Measurements from ENCODE around the gene RTN4IP1.
"Not testable (repeated sequence)": the region's sequence is repeated elsewhere in the genome, so short reads cannot be mapped to it uniquely, and the experiment has no call there.

Gene RTN4IP1

DNA sequence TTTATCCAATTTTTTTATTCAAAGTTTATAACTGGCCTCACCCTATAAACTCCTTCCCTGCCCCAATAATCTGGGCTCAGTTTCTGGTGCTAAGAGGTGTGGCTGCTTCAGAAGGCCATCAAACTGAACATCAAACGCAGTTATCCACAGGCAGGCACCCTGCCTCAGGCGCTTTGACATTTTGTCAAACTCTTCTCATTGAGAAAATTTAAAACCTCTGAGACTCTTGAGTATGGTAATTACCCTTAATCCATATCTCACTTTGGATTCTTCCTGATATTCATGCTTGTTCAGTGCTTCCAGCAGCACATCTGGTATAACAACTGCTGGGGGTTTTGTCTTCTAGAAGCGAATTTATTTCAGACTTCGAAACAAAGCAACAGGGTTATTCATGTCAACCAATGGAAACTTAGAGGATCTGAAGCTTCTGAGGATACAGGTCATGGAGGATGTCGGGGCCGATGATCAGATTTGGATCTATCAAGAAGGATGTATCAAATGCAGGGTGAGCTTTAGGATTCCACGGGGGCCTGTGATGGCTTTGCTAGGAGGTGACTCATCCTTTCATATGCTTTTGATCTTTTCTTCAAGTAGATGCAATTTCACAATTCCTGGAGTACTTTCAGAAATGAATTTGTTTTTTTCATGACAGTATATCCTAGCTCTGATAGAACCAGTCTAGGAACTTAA lies 68.2 kb downstream of the RTN4IP1 start:
- Histone ChIP-seq H3K36me3 (ENCODE audit: control insufficient read depth, insufficient read depth, low read length) (no peaks in the 10 kb centered on the region), H3K27ac (ENCODE audit: low read depth, low read length, severe bottlenecking) (no peak overlapping the region), H3K4me1 (ENCODE audit: control insufficient read depth, insufficient read depth, low read length, poor library complexity, severe bottlenecking) (peaks cover 5% of the 10 kb centered on the region), H3K4me3 (ENCODE audit: extremely low read depth, insufficient read depth, low read length, poor library complexity, severe bottlenecking) (no peak overlapping the region), H3K9me3 (ENCODE audit: control insufficient read depth, low read length) (no peaks in the 10 kb centered on the region)
- WGBS, 2 experiments (ENCODE audit: insufficient coverage in 2 of 2) = 95 to 98% methylated on average over 6 of the region's 7 CpGs

DNA sequence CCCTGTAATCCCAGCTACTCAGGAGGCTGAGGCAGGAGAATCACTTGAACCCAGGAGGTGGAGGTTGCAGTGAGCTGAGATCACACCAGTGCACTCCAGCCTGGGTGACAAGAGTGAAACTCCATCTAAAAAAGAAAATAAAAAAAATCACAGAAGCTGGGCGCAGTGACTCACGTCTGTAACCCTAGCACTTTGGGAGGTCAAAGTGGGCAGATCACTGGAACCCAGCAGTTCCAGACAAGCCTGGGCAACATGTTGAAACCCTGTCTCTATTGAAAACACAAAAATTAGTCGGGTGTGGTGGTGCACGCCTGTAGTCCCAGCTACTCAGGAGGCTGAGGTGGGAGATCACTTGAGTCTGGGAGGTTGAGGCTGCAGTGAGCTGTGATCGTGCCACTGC lies 69.6 kb downstream of the RTN4IP1 start:
- not testable (repeated sequence) for H3K9me3 ChIP-seq (ENCODE audit: control insufficient read depth, low read length); H3K27ac ChIP-seq (ENCODE audit: low read depth, low read length, severe bottlenecking); H3K4me3 ChIP-seq (ENCODE audit: extremely low read depth, insufficient read depth, low read length, poor library complexity, severe bottlenecking); H3K4me1 ChIP-seq (ENCODE audit: control insufficient read depth, insufficient read depth, low read length, poor library complexity, severe bottlenecking); H3K36me3 ChIP-seq (ENCODE audit: control insufficient read depth, insufficient read depth, low read length)
- WGBS, 2 experiments (ENCODE audit: insufficient coverage in 2 of 2) = 93 to 97% methylated on average over 4 to 5 of the region's 5 CpGs

- H3K36me3 ChIP-seq (ENCODE audit: control insufficient read depth, insufficient read depth, low read length) = no peaks in the 10 kb centered on the region
- H3K9me3 ChIP-seq (ENCODE audit: control insufficient read depth, low read length) = no peaks in the 10 kb centered on the region
- H3K4me1 ChIP-seq (ENCODE audit: control insufficient read depth, insufficient read depth, low read length, poor library complexity, severe bottlenecking) = peaks cover 5% of the 10 kb centered on the region
- no peak overlapping the region for H3K27ac ChIP-seq (ENCODE audit: low read depth, low read length, severe bottlenecking)
- WGBS, 2 experiments (ENCODE audit: insufficient coverage in 2 of 2) = 88 to 94% methylated on average over 2 to 3 of the region's 4 CpGs
- no peak overlapping the region for H3K4me3 ChIP-seq (ENCODE audit: extremely low read depth, insufficient read depth, low read length, poor library complexity, severe bottlenecking)
These were observed 70.9 kb downstream of the RTN4IP1 start for GRCh38 chr6:106558364-106558763.

DNA sequence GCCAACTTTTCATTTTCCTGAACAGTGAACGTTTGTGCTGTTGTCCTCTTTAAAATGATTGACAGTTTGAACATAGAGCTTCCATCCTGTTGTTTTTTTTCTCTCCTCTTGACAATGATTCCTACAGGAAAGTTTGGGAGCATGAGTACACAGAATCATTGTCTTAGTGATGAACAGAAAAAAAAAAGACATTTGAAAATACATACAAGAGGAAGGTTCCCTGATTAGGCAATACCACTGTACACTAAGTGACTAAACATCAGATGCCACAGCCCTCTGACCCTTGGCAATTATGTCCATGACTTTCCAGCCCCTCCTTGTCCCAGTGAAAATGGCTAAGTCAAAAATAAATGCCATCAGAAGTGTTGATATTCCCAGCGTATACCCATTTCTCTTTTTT lies 71.5 kb downstream of the RTN4IP1 start:
- WGBS, 2 experiments (ENCODE audit: insufficient coverage in 2 of 2) = 80 to 88% methylated on average over 1 to 2 of the region's 2 CpGs
- Histone ChIP-seq H3K9me3 (ENCODE audit: control insufficient read depth, low read length) (no peaks in the 10 kb centered on the region), H3K27ac (ENCODE audit: low read depth, low read length, severe bottlenecking) (no peak overlapping the region), H3K4me3 (ENCODE audit: extremely low read depth, insufficient read depth, low read length, poor library complexity, severe bottlenecking) (no peak overlapping the region), H3K4me1 (ENCODE audit: control insufficient read depth, insufficient read depth, low read length, poor library complexity, severe bottlenecking) (peaks cover 5% of the 10 kb centered on the region), H3K36me3 (ENCODE audit: control insufficient read depth, insufficient read depth, low read length) (no peaks in the 10 kb centered on the region)

DNA sequence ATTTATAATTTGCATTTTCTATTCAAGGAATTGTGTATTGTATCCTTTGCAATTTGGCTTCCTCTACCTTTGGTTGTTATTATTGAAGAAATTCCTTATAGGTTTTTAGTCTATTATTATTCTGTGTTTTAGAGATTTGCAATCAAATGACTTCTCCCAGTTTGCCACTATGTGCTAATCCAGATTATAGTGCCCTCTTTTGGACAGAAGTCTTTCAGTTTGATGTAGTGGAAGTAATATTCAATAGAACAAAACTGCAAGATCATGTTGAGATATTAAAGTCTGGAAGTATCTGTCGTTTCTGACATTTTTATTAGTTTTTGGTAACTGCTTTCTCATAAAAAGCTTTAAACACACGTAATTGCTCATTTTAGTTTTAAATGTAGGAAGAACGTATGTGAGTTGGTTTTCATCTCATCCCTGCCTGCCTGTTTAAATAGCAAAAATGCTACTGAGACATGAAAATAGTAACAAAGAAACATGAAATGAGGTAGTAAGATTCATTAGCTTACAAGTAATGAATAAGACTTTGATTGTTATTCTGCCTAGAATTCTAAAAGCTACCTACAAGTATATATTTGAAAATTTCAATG lies 72.8 kb downstream of the RTN4IP1 start:
- Histone ChIP-seq H3K9me3 (ENCODE audit: control insufficient read depth, low read length) (no peaks in the 10 kb centered on the region), H3K36me3 (ENCODE audit: control insufficient read depth, insufficient read depth, low read length) (no peaks in the 10 kb centered on the region), H3K4me1 (ENCODE audit: control insufficient read depth, insufficient read depth, low read length, poor library complexity, severe bottlenecking) (no peaks in the 10 kb centered on the region), H3K4me3 (ENCODE audit: extremely low read depth, insufficient read depth, low read length, poor library complexity, severe bottlenecking) (no peak overlapping the region), H3K27ac (ENCODE audit: low read depth, low read length, severe bottlenecking) (no peak overlapping the region)
- WGBS, 2 experiments (ENCODE audit: insufficient coverage in 2 of 2) = 80% methylated on average over 1 of the region's 3 CpGs; no CpG with 5 or more reads in 1 of the 2 experiments

DNA sequence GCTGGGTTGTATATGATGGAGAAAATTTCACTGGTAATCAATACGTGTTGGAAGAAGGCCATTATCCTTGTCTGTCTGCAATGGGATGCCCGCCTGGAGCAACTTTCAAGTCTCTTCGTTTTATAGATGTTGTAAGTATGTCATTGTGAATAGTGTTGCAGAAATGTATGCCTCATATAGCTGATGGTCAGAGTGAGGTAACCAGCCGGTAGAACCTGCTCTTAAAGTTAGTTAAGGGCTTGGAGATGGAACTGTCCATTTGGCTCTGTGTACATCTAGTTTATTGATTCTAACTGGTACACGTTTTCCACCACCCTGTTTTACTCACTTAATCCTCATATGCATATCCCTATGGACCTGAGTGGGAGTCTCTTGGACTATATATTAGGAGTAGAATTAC lies 73.5 kb downstream of the RTN4IP1 start:
- H3K36me3 ChIP-seq (ENCODE audit: control insufficient read depth, insufficient read depth, low read length) = no peaks in the 10 kb centered on the region
- no peak overlapping the region for H3K4me3 ChIP-seq (ENCODE audit: extremely low read depth, insufficient read depth, low read length, poor library complexity, severe bottlenecking)
- no peak overlapping the region for H3K27ac ChIP-seq (ENCODE audit: low read depth, low read length, severe bottlenecking)
- H3K4me1 ChIP-seq (ENCODE audit: control insufficient read depth, insufficient read depth, low read length, poor library complexity, severe bottlenecking) = no peaks in the 10 kb centered on the region
- whole genome bisulfite sequencing, 2 experiments (ENCODE audit: insufficient coverage in 2 of 2) = 83 to 84% methylated on average over 3 to 4 of the region's 5 CpGs
- no peaks in the 10 kb centered on the region for H3K9me3 ChIP-seq (ENCODE audit: control insufficient read depth, low read length)

DNA sequence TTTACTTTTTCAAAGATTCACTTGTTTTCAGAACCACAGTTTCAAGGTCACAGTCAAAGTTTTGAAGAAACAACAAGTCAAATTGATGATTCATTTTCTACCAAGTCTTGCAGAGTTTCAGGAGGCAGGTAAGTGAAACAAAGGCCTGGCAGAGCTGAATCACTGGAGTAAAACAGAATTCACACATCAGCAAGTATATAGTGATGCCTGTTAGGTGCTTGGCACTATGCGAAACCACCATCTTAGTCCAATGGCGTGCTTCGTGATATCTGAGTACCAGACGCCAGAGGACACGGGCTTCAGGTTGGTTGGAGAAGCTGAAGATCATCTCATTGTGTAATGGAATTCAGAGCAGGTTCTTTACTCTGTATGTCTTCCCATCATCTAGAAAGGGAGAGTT lies 75.9 kb downstream of the RTN4IP1 start:
- no peaks in the 10 kb centered on the region for H3K36me3 ChIP-seq (ENCODE audit: control insufficient read depth, insufficient read depth, low read length)
- H3K27ac ChIP-seq (ENCODE audit: low read depth, low read length, severe bottlenecking) = no peak overlapping the region
- WGBS, 2 experiments (ENCODE audit: insufficient coverage in 2 of 2) = 100% methylated on average over 5 of the region's 5 CpGs
- H3K4me1 ChIP-seq (ENCODE audit: control insufficient read depth, insufficient read depth, low read length, poor library complexity, severe bottlenecking) = peaks cover under 1% of the 10 kb centered on the region
- H3K9me3 ChIP-seq (ENCODE audit: control insufficient read depth, low read length) = no peaks in the 10 kb centered on the region
- no peak overlapping the region for H3K4me3 ChIP-seq (ENCODE audit: extremely low read depth, insufficient read depth, low read length, poor library complexity, severe bottlenecking)

DNA sequence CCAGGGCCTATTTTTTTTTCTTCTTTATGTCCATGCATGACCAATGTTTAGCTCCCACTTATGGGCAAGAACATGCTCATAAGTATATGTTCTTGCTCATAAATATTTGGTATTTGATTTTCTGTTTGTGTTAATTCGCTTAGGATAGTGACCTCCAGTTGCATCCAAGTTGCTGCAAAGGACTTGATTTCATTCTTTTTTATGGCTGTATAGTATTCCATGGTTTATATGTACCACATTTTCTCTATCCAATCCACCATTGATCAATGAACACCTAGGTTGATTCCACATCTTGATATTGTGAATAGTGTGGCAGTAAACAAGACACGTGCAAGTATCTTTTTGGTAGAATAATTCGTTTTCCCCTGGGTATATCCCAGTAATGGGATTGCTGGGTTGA lies 78.1 kb downstream of the RTN4IP1 start:
- Histone ChIP-seq H3K4me3 (ENCODE audit: extremely low read depth, insufficient read depth, low read length, poor library complexity, severe bottlenecking) (no peak overlapping the region), H3K4me1 (ENCODE audit: control insufficient read depth, insufficient read depth, low read length, poor library complexity, severe bottlenecking) (peaks cover 21% of the 10 kb centered on the region), H3K27ac (ENCODE audit: low read depth, low read length, severe bottlenecking) (no peak overlapping the region), H3K36me3 (ENCODE audit: control insufficient read depth, insufficient read depth, low read length) (no peaks in the 10 kb centered on the region), H3K9me3 (ENCODE audit: control insufficient read depth, low read length) (no peaks in the 10 kb centered on the region)
- 83% methylated on average over 1 of the region's 3 CpGs; no CpG with 5 or more reads in 1 of the 2 experiments for WGBS, 2 experiments (ENCODE audit: insufficient coverage in 2 of 2)

- Histone ChIP-seq H3K27ac (ENCODE audit: low read depth, low read length, severe bottlenecking) (no peak overlapping the region), H3K36me3 (ENCODE audit: control insufficient read depth, insufficient read depth, low read length) (no peaks in the 10 kb centered on the region), H3K4me3 (ENCODE audit: extremely low read depth, insufficient read depth, low read length, poor library complexity, severe bottlenecking) (no peak overlapping the region), H3K4me1 (ENCODE audit: control insufficient read depth, insufficient read depth, low read length, poor library complexity, severe bottlenecking) (peaks cover 23% of the 10 kb centered on the region), H3K9me3 (ENCODE audit: control insufficient read depth, low read length) (no peaks in the 10 kb centered on the region)
- WGBS, 2 experiments (ENCODE audit: insufficient coverage in 2 of 2) = 71 to 83% methylated on average over 1 of the region's 1 CpG
These were observed 79.8 kb downstream of the RTN4IP1 start for GRCh38 chr6:106549521-106549920.

DNA sequence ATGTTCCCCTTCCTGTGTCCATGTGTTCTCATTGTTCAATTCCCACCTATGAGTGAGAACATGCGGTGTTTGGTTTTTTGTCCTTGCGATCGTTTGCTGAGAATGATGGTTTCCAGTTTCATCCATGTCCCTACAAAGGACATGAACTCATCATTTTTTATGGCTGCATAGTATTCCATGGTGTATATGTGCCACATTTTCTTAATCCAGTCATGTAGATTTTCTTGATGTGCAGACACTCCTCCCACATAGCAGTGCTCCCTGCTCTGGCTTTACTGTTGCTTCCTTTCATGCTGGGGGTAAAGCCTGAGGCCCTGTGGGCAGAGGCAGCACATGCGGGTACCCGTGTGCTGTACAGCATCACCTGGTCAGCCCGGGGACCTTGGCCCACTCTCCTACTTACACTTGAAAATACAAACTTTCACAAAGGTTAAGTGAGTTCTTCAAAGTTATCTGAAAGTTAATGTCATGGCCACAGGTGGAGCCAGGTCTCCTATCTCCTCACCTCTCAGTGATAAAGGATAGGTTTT lies 80.3 kb downstream of the RTN4IP1 start:
- not testable (repeated sequence) for H3K4me3 ChIP-seq (ENCODE audit: extremely low read depth, insufficient read depth, low read length, poor library complexity, severe bottlenecking); H3K27ac ChIP-seq (ENCODE audit: low read depth, low read length, severe bottlenecking); H3K36me3 ChIP-seq (ENCODE audit: control insufficient read depth, insufficient read depth, low read length); H3K9me3 ChIP-seq (ENCODE audit: control insufficient read depth, low read length)
- peaks cover 23% of the 10 kb centered on the region for H3K4me1 ChIP-seq (ENCODE audit: control insufficient read depth, insufficient read depth, low read length, poor library complexity, severe bottlenecking)
- WGBS, 2 experiments (ENCODE audit: insufficient coverage in 2 of 2) = no CpG with 5 or more reads among the region's 6 CpGs

All from mesodermal cell (in vitro differentiated cells).